HUES48 (cell line): ENCODE measurements around the gene RGCC.

Source experiments
- H3K27ac ChIP-seq: one replicate; pipeline ENCODE4 v1.7.0; 2013; ENCODE audit warnings: low read depth, low read length, inconsistent platforms
- H3K27me3 ChIP-seq: 2 replicates; pipeline ENCODE4 v1.6.1; 2013; ENCODE audit warnings: mild to moderate bottlenecking, low read length; ENCODE audit not compliant: control insufficient read depth, insufficient read depth
- H3K36me3 ChIP-seq: 2 replicates; pipeline ENCODE4 v1.6.1; 2013; ENCODE audit warnings: low read length; ENCODE audit not compliant: control insufficient read depth, insufficient read depth
- H3K4me1 ChIP-seq: 2 replicates; pipeline ENCODE4 v1.6.1; 2013; ENCODE audit warnings: mild to moderate bottlenecking, low read length; ENCODE audit not compliant: control insufficient read depth, insufficient read depth
- H3K4me3 ChIP-seq: 2 replicates; pipeline ENCODE4 v1.5.1; 2013; ENCODE audit warnings: mild to moderate bottlenecking, low read depth, low read length
- H3K9ac ChIP-seq: 2 replicates; pipeline ENCODE4 v1.6.1; 2013; ENCODE audit warnings: mild to moderate bottlenecking, low read depth, low read length, moderate library complexity
- H3K9me3 ChIP-seq: 2 replicates; pipeline ENCODE4 v1.6.1; 2013; ENCODE audit warnings: low read length; ENCODE audit not compliant: control insufficient read depth, insufficient read depth

Gene RGCC

GRCh38 chr13:41491436-41491835, 34.1 kb downstream of the RGCC start:
- Histone ChIP-seq H3K9ac (no peak overlapping the region), H3K36me3 (no peaks in the 10 kb centered on the region), H3K4me3 (no peak overlapping the region), H3K27me3 (no peaks in the 10 kb centered on the region), H3K4me1 (no peaks in the 10 kb centered on the region), H3K9me3 (no peaks in the 10 kb centered on the region), H3K27ac (no peak overlapping the region)

DNA sequence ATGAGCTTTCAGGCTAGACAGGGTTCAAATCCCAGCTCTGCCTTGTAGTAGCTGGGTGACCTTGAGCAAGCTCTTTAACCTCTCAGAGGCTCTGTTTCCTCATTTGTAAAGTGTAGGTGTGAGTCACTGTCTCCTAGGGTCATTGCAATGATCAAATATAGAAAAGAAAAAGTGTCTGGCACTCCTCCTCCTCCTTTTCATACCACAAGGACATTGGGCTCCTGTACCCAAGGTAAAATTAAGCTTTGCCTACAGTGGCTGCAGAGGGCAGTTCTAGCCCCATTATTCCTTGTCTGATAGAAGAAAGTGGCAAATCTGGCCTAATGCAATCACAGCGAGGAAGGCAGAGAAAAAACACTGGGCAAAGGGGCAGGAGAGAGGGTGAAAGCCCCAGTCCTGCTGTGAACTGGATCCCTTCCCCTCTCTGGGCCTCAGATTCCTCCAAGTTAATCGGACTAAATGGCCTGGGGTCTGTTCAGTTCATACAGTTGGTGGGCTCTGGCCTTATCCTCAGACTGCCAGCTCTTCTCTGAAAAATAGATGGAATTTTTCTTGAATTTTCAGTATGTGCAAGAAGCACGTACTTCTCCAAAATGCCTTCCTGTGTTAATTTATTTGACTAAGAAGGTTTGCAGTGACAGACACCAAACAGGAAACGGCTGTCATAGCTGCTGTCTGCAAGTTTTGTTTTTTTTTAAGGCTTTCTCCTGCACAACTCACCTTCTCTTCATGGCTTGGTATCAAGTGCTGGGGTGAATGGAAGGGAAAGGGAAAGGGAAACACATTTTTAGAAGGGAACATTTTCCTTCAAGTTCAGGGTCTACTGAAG, 35.3 kb downstream of the RGCC start:
- no peaks in the 10 kb centered on the region for H3K27me3 ChIP-seq
- no peak overlapping the region for H3K9ac ChIP-seq
- no peaks in the 10 kb centered on the region for H3K4me1 ChIP-seq
- H3K36me3 ChIP-seq, result no peaks in the 10 kb centered on the region
- H3K9me3 ChIP-seq, result no peaks in the 10 kb centered on the region
- H3K27ac ChIP-seq, result no peak overlapping the region
- no peak overlapping the region for H3K4me3 ChIP-seq

GRCh38 chr13:41494202-41494601, 36.9 kb downstream of the RGCC start:
- Histone ChIP-seq H3K9me3 (no peaks in the 10 kb centered on the region), H3K4me1 (no peaks in the 10 kb centered on the region), H3K36me3 (no peaks in the 10 kb centered on the region), H3K9ac (no peak overlapping the region), H3K4me3 (no peak overlapping the region), H3K27ac (no peak overlapping the region), H3K27me3 (no peaks in the 10 kb centered on the region)

- H3K36me3 ChIP-seq, result no peaks in the 10 kb centered on the region
- no peaks in the 10 kb centered on the region for H3K4me1 ChIP-seq
- H3K27me3 ChIP-seq, result no peaks in the 10 kb centered on the region
- no peak overlapping the region for H3K4me3 ChIP-seq
- no peaks in the 10 kb centered on the region for H3K9me3 ChIP-seq
- no peak overlapping the region for H3K9ac ChIP-seq
- no peak overlapping the region for H3K27ac ChIP-seq
These were observed 37.7 kb downstream of the RGCC start for GRCh38 chr13:41495044-41495443.

- Histone ChIP-seq H3K27ac (no peak overlapping the region), H3K27me3 (no peaks in the 10 kb centered on the region), H3K4me3 (no peak overlapping the region), H3K4me1 (no peaks in the 10 kb centered on the region), H3K9me3 (no peaks in the 10 kb centered on the region), H3K36me3 (no peaks in the 10 kb centered on the region), H3K9ac (no peak overlapping the region)
These were observed 39.3 kb downstream of the RGCC start for GRCh38 chr13:41496420-41497234.

- no peak overlapping the region for H3K9ac ChIP-seq
These were observed 40.1 kb downstream of the RGCC start for GRCh38 chr13:41497436-41497835.

DNA sequence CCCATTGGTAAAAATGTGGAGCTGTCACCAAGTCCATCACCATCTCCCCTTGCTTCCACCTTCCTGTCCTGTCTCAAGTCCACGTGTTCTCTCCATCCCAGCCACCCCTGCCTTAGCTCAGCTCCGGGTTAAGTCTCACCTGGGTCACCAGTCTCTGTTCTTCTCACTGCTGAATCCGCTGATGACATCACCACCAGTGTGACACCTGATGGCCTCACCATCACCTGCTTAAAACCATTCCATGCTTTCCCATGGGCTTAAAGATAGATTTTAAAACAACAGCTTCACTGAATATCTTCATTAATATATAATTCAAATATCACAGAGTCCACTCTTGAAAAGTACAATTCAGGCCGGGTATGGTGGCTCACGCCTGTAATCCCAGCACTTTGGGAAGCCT, 42.1 kb downstream of the RGCC start:
- Histone ChIP-seq H3K4me3 (no peak overlapping the region), H3K9me3 (no peaks in the 10 kb centered on the region), H3K9ac (no peak overlapping the region), H3K27ac (no peak overlapping the region), H3K27me3 (no peaks in the 10 kb centered on the region), H3K4me1 (no peaks in the 10 kb centered on the region), H3K36me3 (no peaks in the 10 kb centered on the region)

More at GRCh38 chr13:41497436-41497835, 40.1 kb downstream of the RGCC start:
- Histone ChIP-seq H3K9me3 (no peaks in the 10 kb centered on the region), H3K4me3 (no peak overlapping the region), H3K4me1 (no peaks in the 10 kb centered on the region), H3K36me3 (no peaks in the 10 kb centered on the region), H3K27ac (no peak overlapping the region), H3K27me3 (no peaks in the 10 kb centered on the region)

GRCh38 chr13:41500511-41500910, 43.2 kb downstream of the RGCC start:
- Histone ChIP-seq H3K27ac (no peak overlapping the region), H3K4me3 (no peak overlapping the region), H3K4me1 (no peaks in the 10 kb centered on the region), H3K27me3 (no peaks in the 10 kb centered on the region), H3K9ac (no peak overlapping the region), H3K9me3 (no peaks in the 10 kb centered on the region), H3K36me3 (no peaks in the 10 kb centered on the region)

- Histone ChIP-seq H3K4me1 (no peaks in the 10 kb centered on the region), H3K36me3 (no peaks in the 10 kb centered on the region), H3K4me3 (no peak overlapping the region), H3K27ac (no peak overlapping the region), H3K9ac (no peak overlapping the region), H3K27me3 (no peaks in the 10 kb centered on the region), H3K9me3 (no peaks in the 10 kb centered on the region)
These were observed 43.9 kb downstream of the RGCC start for GRCh38 chr13:41501281-41501680.

DNA sequence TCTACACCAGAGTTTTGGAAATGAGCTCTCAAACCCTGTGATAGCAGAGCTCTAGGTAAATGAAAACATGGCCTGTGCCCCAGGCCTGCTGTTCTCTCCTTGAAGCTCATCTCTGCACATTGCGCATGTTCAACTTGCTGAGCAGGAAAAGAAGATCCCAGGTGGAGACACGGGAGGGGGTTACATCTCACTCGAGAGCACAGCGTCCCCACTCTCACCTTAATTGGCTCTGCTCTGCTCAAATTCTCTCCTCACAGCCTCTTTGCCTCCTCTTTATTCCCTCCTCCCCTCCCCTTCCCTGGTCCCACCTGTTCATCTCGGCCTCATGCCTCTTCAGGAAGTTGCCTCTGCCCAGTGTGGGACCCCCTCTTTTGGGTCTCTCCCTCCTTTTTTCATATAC, 44.7 kb downstream of the RGCC start:
- H3K9ac ChIP-seq, result no peak overlapping the region
- no peaks in the 10 kb centered on the region for H3K4me1 ChIP-seq

DNA sequence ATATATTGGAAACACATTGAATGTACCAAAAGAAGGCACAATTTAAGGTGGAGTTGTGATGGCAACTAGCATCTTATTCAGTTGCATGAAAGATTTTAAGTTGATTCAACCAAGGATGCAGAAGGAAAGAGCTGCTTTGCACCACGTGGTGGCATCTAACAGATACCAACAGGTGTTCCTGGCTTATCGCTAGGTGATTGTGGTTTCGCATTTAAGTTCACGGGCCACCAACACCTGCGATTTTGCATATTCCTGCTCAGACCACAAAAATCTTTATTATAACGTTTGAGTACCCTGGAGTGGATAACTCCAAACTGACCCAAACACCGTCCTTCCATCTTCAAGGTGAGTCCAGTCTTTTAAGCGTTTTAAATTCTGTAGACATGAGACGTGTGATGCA, 45.3 kb downstream of the RGCC start:
- H3K9ac ChIP-seq, result no peak overlapping the region
- no peaks in the 10 kb centered on the region for H3K36me3 ChIP-seq
- no peak overlapping the region for H3K27ac ChIP-seq
- no peaks in the 10 kb centered on the region for H3K9me3 ChIP-seq
- H3K27me3 ChIP-seq, result no peaks in the 10 kb centered on the region
- H3K4me3 ChIP-seq, result no peak overlapping the region
- no peaks in the 10 kb centered on the region for H3K4me1 ChIP-seq

More for the DNA sequence above, 44.7 kb downstream of the RGCC start:
- no peaks in the 10 kb centered on the region for H3K36me3 ChIP-seq
- no peaks in the 10 kb centered on the region for H3K9me3 ChIP-seq
- H3K27ac ChIP-seq, result no peak overlapping the region
- H3K27me3 ChIP-seq, result no peaks in the 10 kb centered on the region
- H3K4me3 ChIP-seq, result no peak overlapping the region
